Endothelial cell of umbilical vein (primary cell): Measurements from ENCODE around the gene PPP1R1B. TPM values are rescaled to one million over a fixed set of nuclear protein-coding genes. Genes with fewer than 3 reads are reported as not detected.

Experiments used
- polyA plus RNA-seq, 4 experiments: library from polyadenylated mRNA; depleted of rRNA in 3 of 4; stranded (reverse) in 3 of 4; unstranded in 1 of 4; fragments of >200 nt; gene quantifications; 2 replicates each; pipeline versions ENCODE4 v1.2.1 to v1.2.3, GENCODE V29; 2011 to 2012; ENCODE audit warnings: missing spikeins in 1 of 4
- total RNA-seq: library from RNA; stranded (reverse); gene quantifications from 2 replicates; pipeline ENCODE4 v1.2.3, GENCODE V29; 2021

Gene PPP1R1B
- total and polyA plus RNA-seq, 2 donors (not counting 3 experiments of a cell fraction or from before 2014, with no cell fraction given), result not detected

Other genes with a start within 250 kb of the PPP1R1B start
- 14.8 and 18.0 TPM in 2 replicates for gene FBXL20, start 225.3 kb upstream of the PPP1R1B start, total RNA-seq
- 4.6 and 4.8 TPM in 2 replicates for gene FBXL20, start 225.3 kb upstream of the PPP1R1B start, polyA plus RNA-seq
- gene MED1, start 175.7 kb upstream of the PPP1R1B start, total RNA-seq, result 39.8 and 46.2 TPM in 2 replicates
- 18.2 and 19.8 TPM in 2 replicates for gene MED1, start 175.7 kb upstream of the PPP1R1B start, polyA plus RNA-seq
- gene CDK12, start 165.5 kb upstream of the PPP1R1B start, total RNA-seq, result 53.9 and 55.4 TPM in 2 replicates
- gene CDK12, start 165.5 kb upstream of the PPP1R1B start, polyA plus RNA-seq, result 14.2 and 14.6 TPM in 2 replicates
- not detected in 2 replicates for gene NEUROD2, start 19.0 kb upstream of the PPP1R1B start, total RNA-seq
- not detected in 2 replicates for gene NEUROD2, start 19.0 kb upstream of the PPP1R1B start, polyA plus RNA-seq
- gene STARD3, start 10.2 kb downstream of the PPP1R1B start, total RNA-seq, result 48.9 and 51.0 TPM in 2 replicates
- 75.7 and 102 TPM in 2 replicates for gene STARD3, start 10.2 kb downstream of the PPP1R1B start, polyA plus RNA-seq
- 0.78 and 0.93 TPM in 2 replicates for gene TCAP, start 38.4 kb downstream of the PPP1R1B start, total RNA-seq
- 0.46 and 0.51 TPM in 2 replicates for gene TCAP, start 38.4 kb downstream of the PPP1R1B start, polyA plus RNA-seq
- not detected in 2 replicates for gene PNMT, start 41.5 kb downstream of the PPP1R1B start, total RNA-seq
- gene PNMT, start 41.5 kb downstream of the PPP1R1B start, polyA plus RNA-seq, result 0.11 and 0.35 TPM in 2 replicates
- gene PGAP3, start 61.1 kb downstream of the PPP1R1B start, total RNA-seq, result 6.4 and 7.0 TPM in 2 replicates
- gene PGAP3, start 61.1 kb downstream of the PPP1R1B start, polyA plus RNA-seq, result 14.9 and 17.0 TPM in 2 replicates
- gene ERBB2, start 73.1 kb downstream of the PPP1R1B start, total RNA-seq, result 29.1 and 32.9 TPM in 2 replicates
- 20.6 and 22.8 TPM in 2 replicates for gene ERBB2, start 73.1 kb downstream of the PPP1R1B start, polyA plus RNA-seq
- gene MIEN1, start 103.6 kb downstream of the PPP1R1B start, total RNA-seq, result 42.4 and 51.1 TPM in 2 replicates
- 74.1 and 74.5 TPM in 2 replicates for gene MIEN1, start 103.6 kb downstream of the PPP1R1B start, polyA plus RNA-seq
- gene GRB7, start 111.0 kb downstream of the PPP1R1B start, total RNA-seq, result not detected in 2 replicates
- gene GRB7, start 111.0 kb downstream of the PPP1R1B start, polyA plus RNA-seq, result 0.04 and 0.06 TPM in 2 replicates
- gene IKZF3, start 237.4 kb downstream of the PPP1R1B start, total RNA-seq, result not detected in 2 replicates
- gene IKZF3, start 237.4 kb downstream of the PPP1R1B start, polyA plus RNA-seq, result not detected in 2 replicates
- not detected in 2 replicates for gene ZPBP2, start 241.2 kb downstream of the PPP1R1B start, total RNA-seq
- gene ZPBP2, start 241.2 kb downstream of the PPP1R1B start, polyA plus RNA-seq, result not detected in 2 replicates